K562 (cell line): ENCODE measurements around the gene LACTBL1. TPM values are rescaled to one million over a fixed set of nuclear protein-coding genes. Genes with fewer than 3 reads are reported as not detected.
"Not testable (repeated sequence)": the region's sequence is repeated elsewhere in the genome, so short reads cannot be mapped to it uniquely, and the experiment has no call there.

ENCODE experiments used
- ATAC-seq: fragments of 200-7000 bp; cut with Tn5 transposase; 3 replicates; pipeline ENCODE4 v1.9.1; 2020; ENCODE audit warnings: moderate library complexity
- BruUV-seq: library from RNA; stranded (reverse); fragments of 400-500 nt; replicated peaks from 2 replicates; lab custom pipeline; 2021; lab: Mats Ljungman, UMichigan
- CTCF ChIA-PET: fragments of 300-600 bp; formaldehyde crosslinking; extraction: SDS; loops from one replicate; lab custom pipeline; 2021; ENCODE audit warnings: low intra/inter-chr PET ratio; lab: Yijun Ruan, JAX
- POLR2A ChIA-PET: fragments of 300-600, 350-650 bp; sonication (Branson Sonifier 250); formaldehyde crosslinking; extraction: SDS; loops from one replicate; lab custom pipeline; 2021; ENCODE audit warnings: antibody characterized with exemption, inconsistent platforms; lab: Yijun Ruan, JAX
- DNase-seq, 4 experiments: peaks; one replicate each; pipeline versions ENCODE4 v3.0.0 to v3.0.0-alpha.2; 2011 to 2018; ENCODE audit warnings: low spot score in 3 of 4, mixed read lengths in 3 of 4; ENCODE audit errors: extremely low read depth in 1 of 4
- FAIRE-seq: peaks from 2 replicates; lab custom pipeline; 2011; peaks lifted over from hg19 to GRCh38; lab: Jason Lieb, UNC
- H2AFZ ChIP-seq: 2 replicates; pipeline ENCODE4 v1.6.0; 2011; ENCODE audit warnings: low read depth, low read length, control low read depth, inconsistent platforms
- H3K27ac ChIP-seq: fragments of 200-600 bp; 3 replicates; pipeline ENCODE4 v1.8.0; 2011; ENCODE audit warnings: low read depth, mild to moderate bottlenecking, control low read depth, inconsistent platforms, low read length, moderate library complexity, mixed read lengths; ENCODE audit errors: extremely low read depth
- H3K27me3 ChIP-seq, 2 experiments: fragments of 300-600 bp in 1 of 2; 2 replicates in 1 of 2; 3 replicates in 1 of 2; pipeline versions ENCODE4 v1.6.0 to v1.8.0; 2011; ENCODE audit warnings: inconsistent platforms in 2 of 2, low read length in 2 of 2, mild to moderate bottlenecking in 1 of 2, mixed read lengths in 1 of 2, moderate library complexity in 1 of 2; ENCODE audit not compliant: control insufficient read depth in 2 of 2, insufficient read depth in 2 of 2
- H3K36me3 ChIP-seq: fragments of 300-600 bp; 3 replicates; pipeline ENCODE4 v1.8.0; 2011; ENCODE audit warnings: mild to moderate bottlenecking, low read length, inconsistent platforms; ENCODE audit not compliant: control insufficient read depth, insufficient read depth
- H3K4me1 ChIP-seq, 2 experiments: fragments of 200-600 bp in 1 of 2; replicated peaks in 1 of 2; 2 replicates in 1 of 2; 3 replicates in 1 of 2; pipeline versions ENCODE4 v1.5.1 to v1.8.0; 2011; ENCODE audit warnings: inconsistent platforms in 2 of 2, low read length in 2 of 2, mild to moderate bottlenecking in 1 of 2, mixed read lengths in 1 of 2, moderate library complexity in 1 of 2; ENCODE audit not compliant: control insufficient read depth in 2 of 2, insufficient read depth in 2 of 2
- H3K4me2 ChIP-seq: 2 replicates; pipeline ENCODE4 v1.6.1; 2011; ENCODE audit warnings: low read length, control low read depth, inconsistent platforms, mixed read lengths; ENCODE audit not compliant: insufficient read depth
- H3K4me3 ChIP-seq: fragments of 200-600 bp; sonication (generic), shearing (Covaris generic); 2 replicates; pipeline ENCODE4 v1.5.1; 2016; ENCODE audit warnings: control low read depth, inconsistent platforms
- H3K79me2 ChIP-seq: fragments of 200-600 bp; 3 replicates; pipeline ENCODE4 v1.8.0; 2011; ENCODE audit warnings: low read length, inconsistent platforms; ENCODE audit not compliant: control insufficient read depth, insufficient read depth
- H3K9ac ChIP-seq, 2 experiments: 2 replicates each; pipeline versions ENCODE4 v1.6.0 to v1.6.1; 2011; ENCODE audit warnings: low read depth in 2 of 2, low read length in 2 of 2, control low read depth in 1 of 2, inconsistent platforms in 1 of 2, mild to moderate bottlenecking in 1 of 2, mixed read lengths in 1 of 2; ENCODE audit not compliant: insufficient read depth in 1 of 2
- H3K9me1 ChIP-seq: one replicate; pipeline ENCODE4 v1.6.0; 2011; ENCODE audit warnings: inconsistent platforms, mild to moderate bottlenecking, low read length, moderate library complexity; ENCODE audit not compliant: control insufficient read depth, insufficient read depth
- H3K9me3 ChIP-seq: replicated peaks from 2 replicates; pipeline ENCODE4 v1.5.1; 2011; ENCODE audit warnings: low read depth, low read length, inconsistent platforms; ENCODE audit not compliant: control insufficient read depth, insufficient read depth
- H4K20me1 ChIP-seq: replicated peaks from 2 replicates; pipeline ENCODE4 v1.6.1; 2011; ENCODE audit warnings: low read length, inconsistent platforms, mixed read lengths; ENCODE audit not compliant: control insufficient read depth, insufficient read depth
- CBFA2T3 ChIP-seq: fragments of 450-650 bp; IDR thresholded peaks from 2 replicates; pipeline ENCODE4 v1.6.1; 2017
- FOXA3 ChIP-seq, 2 experiments: fragments of 450-650 bp in 1 of 2; sonication (generic) in 1 of 2; formaldehyde crosslinking; IDR thresholded peaks in 1 of 2; conservative IDR thresholded peaks in 1 of 2; 2 replicates each; pipeline versions ENCODE4 v1.4.0 to v1.8.0; 2020 to 2022; ENCODE audit warnings: mild to moderate bottlenecking in 2 of 2, missing genetic modification reagents in 1 of 2
- GATAD2A ChIP-seq: fragments of 450-650 bp; IDR thresholded peaks from 2 replicates; pipeline ENCODE4 v1.6.1; 2017
- LEF1 ChIP-seq: fragments of 450-650 bp; IDR thresholded peaks from 2 replicates; pipeline ENCODE4 v1.6.1; 2016; ENCODE audit warnings: mild to moderate bottlenecking
- PHB ChIP-seq: fragments of 250-450 bp; sonication (Bioruptor Pico); IDR thresholded peaks from 2 replicates; pipeline ENCODE4 v1.5.0; 2021
- SETDB1 ChIP-seq: IDR thresholded peaks from one replicate; pipeline ENCODE4 v1.6.1; 2012; ENCODE audit warnings: low read length, control low read depth, inconsistent platforms
- SOX6 ChIP-seq: fragments of 450-650 bp; IDR thresholded peaks from 2 replicates; pipeline ENCODE4 v1.6.1; 2014; ENCODE audit warnings: mild to moderate bottlenecking
- SRF ChIP-seq, 2 experiments: fragments of 250-450, 450-650 bp in 1 of 2; sonication (Bioruptor Pico) in 1 of 2; sonication (generic) in 1 of 2; formaldehyde crosslinking; IDR thresholded peaks; 2 replicates each; pipeline versions ENCODE4 v1.5.0 to v1.5.1; 2020 to 2022; ENCODE audit warnings: mild to moderate bottlenecking in 1 of 2, missing genetic modification reagents in 1 of 2
- TOE1 ChIP-seq, 2 experiments: fragments of 450-650 bp in 1 of 2; sonication (generic) in 1 of 2; formaldehyde crosslinking in 1 of 2; IDR thresholded peaks; 2 replicates each; pipeline versions ENCODE4 v1.7.1 to v1.8.0; 2016 to 2022; ENCODE audit warnings: borderline replicate concordance in 2 of 2, mild to moderate bottlenecking in 2 of 2, antibody characterized with exemption in 1 of 2, inconsistent platforms in 1 of 2, low read depth in 1 of 2, missing genetic modification reagents in 1 of 2, moderate library complexity in 1 of 2
- ZFP30 ChIP-seq: fragments of 250-450 bp; sonication (Bioruptor Pico); IDR thresholded peaks from 2 replicates; pipeline ENCODE4 v1.8.0; 2022; ENCODE audit warnings: moderate library complexity, mild to moderate bottlenecking, inconsistent platforms, borderline replicate concordance
- ZNF707 ChIP-seq: fragments of 250-450 bp; sonication (Bioruptor Pico); conservative IDR thresholded peaks from 2 replicates; pipeline ENCODE4 v1.8.0; 2022; ENCODE audit warnings: inconsistent platforms, mild to moderate bottlenecking, moderate library complexity
- in situ Hi-C: fragments of 300-500 bp; cut with MboI; formaldehyde crosslinking; loops from 4 replicates; pipeline ENCODE4 v1.15.0; 2018; ENCODE audit warnings: inconsistent platforms, mixed read lengths
- intact Hi-C: fragments of 100-400 bp; cut with micrococcal nuclease; formaldehyde crosslinking; loops from 2 replicates; pipeline ENCODE4 v1.14.2; 2022
- polyA plus RNA-seq, 8 experiments: library from polyadenylated mRNA; depleted of rRNA in 4 of 8; stranded (reverse) in 5 of 8; unstranded in 3 of 8; fragments of >200 nt; fragmentation: Nextera tagmentation in 2 of 8; fragmentation: Illumina TruSeq in 1 of 8; extraction: Ambion mirVana in 2 of 8; extraction: Trizol in 1 of 8; gene quantifications; 2 replicates each; pipeline versions ENCODE4 v1.2.1 to v1.2.3, GENCODE V29; 2011 to 2014; ENCODE audit warnings: inconsistent platforms in 1 of 8, missing spikeins in 1 of 8
- total RNA-seq, 7 experiments: library from RNA; depleted of rRNA in 6 of 7; stranded (reverse); fragments of >200 nt in 6 of 7; fragmentation: Illumina TruSeq in 2 of 7; extraction: Trizol in 2 of 7; gene quantifications; 2 replicates each; pipeline versions ENCODE4 v1.2.1 to v1.2.3, GENCODE V29; 2011 to 2021; ENCODE audit warnings: low replicate concordance in 1 of 7
- TF ChIP-seq, protein P1 (sequence below): IDR thresholded peaks from 2 replicates; pipeline ENCODE4 v1.6.1; 2011; ENCODE audit not compliant: insufficient read length; ENCODE audit errors: extremely low read depth
- TF ChIP-seq, protein P2 (sequence below), 2 experiments: fragments of 250-450 bp in 1 of 2; fragments of 450-650 bp in 1 of 2; sonication (Bioruptor Pico) in 1 of 2; IDR thresholded peaks; 2 replicates each; pipeline versions ENCODE4 v1.6.1 to v1.8.0; 2016 to 2021; ENCODE audit warnings: mild to moderate bottlenecking in 2 of 2, moderate library complexity in 2 of 2, missing compliant biosample characterization in 1 of 2, missing genetic modification characterization in 1 of 2
- TF ChIP-seq, protein P3 (sequence below): IDR thresholded peaks from 3 replicates; pipeline ENCODE4 v1.6.1; 2011; ENCODE audit warnings: borderline replicate concordance, mild to moderate bottlenecking; ENCODE audit not compliant: insufficient read length, insufficient read depth
- TF ChIP-seq, protein P4 (sequence below): fragments of 150-350 bp; conservative IDR thresholded peaks from 2 replicates; pipeline ENCODE4 v1.6.1; 2014; ENCODE audit warnings: low read length

LACTBL1 gene
- total and polyA plus RNA-seq, 9 of the 15 experiments (the other 6 are each of a cell fraction or from before 2014, with no cell fraction given) = not detected

DNA sequence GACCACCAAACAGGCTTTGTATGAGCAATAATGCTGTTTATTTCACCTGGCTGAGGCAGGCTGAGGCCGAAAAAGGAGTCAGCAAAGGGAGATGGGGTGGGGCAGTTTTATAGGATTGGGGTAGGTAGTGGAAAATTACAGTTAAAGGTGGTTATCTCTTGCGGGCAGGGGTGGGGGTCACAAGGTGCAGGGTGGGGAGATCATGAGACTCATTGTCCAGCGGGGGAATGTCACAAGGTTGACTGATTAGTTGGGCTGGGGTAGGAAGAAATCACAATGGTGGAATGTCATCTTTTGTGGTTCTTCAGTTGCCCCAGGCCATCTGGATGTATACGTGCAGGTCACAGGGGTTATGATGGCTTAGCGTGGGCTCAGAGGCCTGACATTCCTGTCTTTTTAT is 24.9 kb upstream of the LACTBL1 start (continued):
- TF ChIP-seq TOE1 (IDR thresholded peaks at IDR 0.05; ENCODE audit: borderline replicate concordance) = peak; percentile 58; the same call in 1 of the 2 replicates
- TF ChIP-seq TOE1 (CRISPR knock-in tag; IDR thresholded peaks at IDR 0.05; ENCODE audit: borderline replicate concordance, low read depth) = not testable (repeated sequence)
- peak; percentile 24; the same call in 1 of the 2 replicates for TF ChIP-seq SOX6
- 0 out of 2 replicates have a peak, but pooled peaks have one; percentile 32 for TF ChIP-seq GATAD2A
- peak; percentile 70 for TF ChIP-seq CBFA2T3
- TF ChIP-seq, all 486 proteins: peak for 20; not testable (repeated sequence) for 466

DNA sequence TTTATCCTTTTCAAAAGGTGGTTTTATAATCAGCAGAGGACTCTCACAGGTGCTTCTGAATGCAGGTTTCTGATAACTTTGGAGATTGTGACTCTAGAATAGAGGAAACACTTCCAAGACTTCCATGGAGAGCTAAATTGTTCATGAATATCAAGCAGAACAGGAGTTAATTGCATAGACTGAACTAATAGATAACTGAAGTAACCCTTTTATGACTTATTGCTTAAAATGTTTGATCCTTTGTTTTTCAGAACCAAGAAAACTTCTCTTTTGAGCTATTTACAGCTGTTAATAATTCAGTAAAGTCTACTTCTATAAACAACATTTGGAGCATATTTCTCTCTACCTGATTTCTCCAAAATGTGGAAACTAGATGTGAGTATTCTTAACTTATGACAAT is 23.1 kb upstream of the LACTBL1 start:
- no TSS peak for BruUV-seq
- Histone ChIP-seq H3K9ac (no peak overlapping the region), H3K36me3 (no peaks in the 10 kb centered on the region), H3K9me1 (no peaks in the 10 kb centered on the region), H3K4me1 (peaks cover 0 to 2% of the 10 kb centered on the region in 2 experiments; a peak in 2 of 5 replicates), H3K4me3 (no peak overlapping the region), H3K79me2 (no peaks in the 10 kb centered on the region), H4K20me1 (no peaks in the 10 kb centered on the region), H3K4me2 (no peak overlapping the region), H2AFZ (no peak overlapping the region), H3K27me3 (no peaks in the 10 kb centered on the region), H3K27ac (no peak overlapping the region), H3K9me3 (peaks cover 5% of the 10 kb centered on the region; the same call in 1 of the 2 replicates)
- POLR2A ChIA-PET = no interaction called here
- in situ Hi-C loops = no loop called here
- CTCF ChIA-PET = no interaction called here
- intact Hi-C loops = no loop called here
- FAIRE-seq = no peak
- no peak for TF ChIP-seq LEF1
- TF ChIP-seq SETDB1 = no peak
- TF ChIP-seq, protein P1, sequence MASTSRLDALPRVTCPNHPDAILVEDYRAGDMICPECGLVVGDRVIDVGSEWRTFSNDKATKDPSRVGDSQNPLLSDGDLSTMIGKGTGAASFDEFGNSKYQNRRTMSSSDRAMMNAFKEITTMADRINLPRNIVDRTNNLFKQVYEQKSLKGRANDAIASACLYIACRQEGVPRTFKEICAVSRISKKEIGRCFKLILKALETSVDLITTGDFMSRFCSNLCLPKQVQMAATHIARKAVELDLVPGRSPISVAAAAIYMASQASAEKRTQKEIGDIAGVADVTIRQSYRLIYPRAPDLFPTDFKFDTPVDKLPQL = no peak
- no peak for TF ChIP-seq ZNF707 (CRISPR knock-in tag)
- no peak for TF ChIP-seq SRF (CRISPR knock-in tag; IDR thresholded peaks at IDR 0.05)
- TF ChIP-seq, protein P2, sequence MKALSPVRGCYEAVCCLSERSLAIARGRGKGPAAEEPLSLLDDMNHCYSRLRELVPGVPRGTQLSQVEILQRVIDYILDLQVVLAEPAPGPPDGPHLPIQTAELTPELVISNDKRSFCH (CRISPR knock-in tag; IDR thresholded peaks at IDR 0.05) = no peak
- TF ChIP-seq, protein P2 (tag; IDR thresholded peaks at IDR 0.05) = no peak
- no peak for TF ChIP-seq PHB (CRISPR knock-in tag)
- TF ChIP-seq ZFP30 = no peak
- TF ChIP-seq FOXA3 (CRISPR knock-in tag; conservative IDR thresholded peaks at IDR 0.05 in 1 of 2, IDR thresholded peaks at IDR 0.05 in 1 of 2) = no peak
- TF ChIP-seq, protein P3, sequence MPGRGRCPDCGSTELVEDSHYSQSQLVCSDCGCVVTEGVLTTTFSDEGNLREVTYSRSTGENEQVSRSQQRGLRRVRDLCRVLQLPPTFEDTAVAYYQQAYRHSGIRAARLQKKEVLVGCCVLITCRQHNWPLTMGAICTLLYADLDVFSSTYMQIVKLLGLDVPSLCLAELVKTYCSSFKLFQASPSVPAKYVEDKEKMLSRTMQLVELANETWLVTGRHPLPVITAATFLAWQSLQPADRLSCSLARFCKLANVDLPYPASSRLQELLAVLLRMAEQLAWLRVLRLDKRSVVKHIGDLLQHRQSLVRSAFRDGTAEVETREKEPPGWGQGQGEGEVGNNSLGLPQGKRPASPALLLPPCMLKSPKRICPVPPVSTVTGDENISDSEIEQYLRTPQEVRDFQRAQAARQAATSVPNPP = no peak
- TF ChIP-seq, protein P4, sequence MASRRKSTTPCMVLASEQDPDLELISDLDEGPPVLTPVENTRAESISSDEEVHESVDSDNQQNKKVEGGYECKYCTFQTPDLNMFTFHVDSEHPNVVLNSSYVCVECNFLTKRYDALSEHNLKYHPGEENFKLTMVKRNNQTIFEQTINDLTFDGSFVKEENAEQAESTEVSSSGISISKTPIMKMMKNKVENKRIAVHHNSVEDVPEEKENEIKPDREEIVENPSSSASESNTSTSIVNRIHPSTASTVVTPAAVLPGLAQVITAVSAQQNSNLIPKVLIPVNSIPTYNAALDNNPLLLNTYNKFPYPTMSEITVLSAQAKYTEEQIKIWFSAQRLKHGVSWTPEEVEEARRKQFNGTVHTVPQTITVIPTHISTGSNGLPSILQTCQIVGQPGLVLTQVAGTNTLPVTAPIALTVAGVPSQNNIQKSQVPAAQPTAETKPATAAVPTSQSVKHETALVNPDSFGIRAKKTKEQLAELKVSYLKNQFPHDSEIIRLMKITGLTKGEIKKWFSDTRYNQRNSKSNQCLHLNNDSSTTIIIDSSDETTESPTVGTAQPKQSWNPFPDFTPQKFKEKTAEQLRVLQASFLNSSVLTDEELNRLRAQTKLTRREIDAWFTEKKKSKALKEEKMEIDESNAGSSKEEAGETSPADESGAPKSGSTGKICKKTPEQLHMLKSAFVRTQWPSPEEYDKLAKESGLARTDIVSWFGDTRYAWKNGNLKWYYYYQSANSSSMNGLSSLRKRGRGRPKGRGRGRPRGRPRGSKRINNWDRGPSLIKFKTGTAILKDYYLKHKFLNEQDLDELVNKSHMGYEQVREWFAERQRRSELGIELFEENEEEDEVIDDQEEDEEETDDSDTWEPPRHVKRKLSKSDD = no peak
- ATAC-seq = no peak
- DNase-seq = no peak
